ENCODE data around the gene ITIH5. TPM values are rescaled to one million over a fixed set of nuclear protein-coding genes. Genes with fewer than 3 reads are reported as not detected.

Gene ITIH5
- total and polyA plus RNA-seq, 2 of the 8 experiments (the other 6 are each of a cell fraction or from before 2014, with no cell fraction given): 5.8 to 7.6 TPM

DNA sequence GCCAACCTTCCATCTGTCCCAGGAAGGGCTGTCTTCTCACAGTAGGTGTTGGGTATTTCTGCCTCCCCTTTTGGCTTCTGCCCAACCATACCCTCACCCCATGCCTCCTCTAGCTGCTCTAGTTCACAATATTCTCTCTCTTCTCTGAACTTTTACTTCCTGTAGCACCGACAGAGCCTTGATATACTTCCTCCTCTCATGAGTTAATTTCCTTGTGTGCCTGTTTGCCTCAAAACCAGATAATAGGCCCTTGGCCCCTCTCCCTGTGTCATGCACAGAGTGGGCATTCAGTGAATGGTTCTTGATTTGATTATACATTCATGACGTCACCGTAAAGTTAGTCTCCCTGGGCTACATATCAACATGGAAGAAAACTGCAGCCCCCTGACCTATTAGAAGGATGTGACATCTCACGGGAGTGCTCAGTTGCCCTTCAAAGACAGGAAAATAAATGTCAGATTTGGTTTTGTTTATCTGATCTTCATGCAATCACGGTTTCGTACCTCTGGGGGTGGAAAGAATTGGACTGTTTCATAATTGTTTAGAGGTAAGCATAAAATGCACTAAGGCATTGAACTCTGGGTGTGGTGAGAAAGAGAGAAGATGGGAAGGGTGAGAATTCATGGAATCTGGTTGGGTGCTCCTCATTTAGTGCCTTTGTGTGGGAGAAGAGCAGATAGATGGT lies 127.7 kb downstream of the ITIH5 start (continued):
- TF ChIP-seq RXRA (IDR thresholded peaks at IDR 0.05; ENCODE audit: insufficient read depth, low read depth, low read length): no peak

Measured in H1 (cell line).